GM18498 (cell line): ENCODE measurements around the gene IYD.
A peak's percentile ranks its signal among the peaks of the same experiment; 100 is the strongest.

ENCODE experiments used
- ATAC-seq: cut with Tn5 transposase; IDR thresholded peaks from one replicate; pipeline ENCODE4 v1.9.1; 2021; ENCODE audit warnings: mild to moderate bottlenecking, moderate library complexity; ENCODE audit not compliant: unreplicated experiment

IYD gene

GRCh38 chr6:150394053-150394898 lies 25.5 kb downstream of the IYD start:
- ATAC-seq: no peak

GRCh38 chr6:150394899-150395295 lies 26.1 kb downstream of the IYD start:
- ATAC-seq: no peak

GRCh38 chr6:150395388-150396009 lies 26.7 kb downstream of the IYD start:
- ATAC-seq: peak; percentile 72

- no peak for ATAC-seq
Observed at GRCh38 chr6:150403458-150404246, 34.8 kb downstream of the IYD start.

GRCh38 chr6:150406948-150407347 lies 38.1 kb downstream of the IYD start:
- ATAC-seq: no peak

GRCh38 chr6:150408842-150409241 lies 40.0 kb downstream of the IYD start:
- ATAC-seq: no peak

GRCh38 chr6:150409576-150410066 lies 40.8 kb downstream of the IYD start:
- no peak for ATAC-seq

- no peak for ATAC-seq
Observed at GRCh38 chr6:150410399-150410798, 41.6 kb downstream of the IYD start.

GRCh38 chr6:150410906-150411305 lies 42.1 kb downstream of the IYD start:
- no peak for ATAC-seq

GRCh38 chr6:150412221-150412620 lies 43.4 kb downstream of the IYD start:
- ATAC-seq: no peak

GRCh38 chr6:150413198-150413597 lies 44.4 kb downstream of the IYD start:
- ATAC-seq: no peak

GRCh38 chr6:150413781-150414281 lies 45.0 kb downstream of the IYD start:
- no peak for ATAC-seq

GRCh38 chr6:150416128-150416527 lies 47.3 kb downstream of the IYD start:
- no peak for ATAC-seq

- no peak for ATAC-seq
Observed at GRCh38 chr6:150417250-150417649, 48.4 kb downstream of the IYD start.

GRCh38 chr6:150417899-150418826 lies 49.4 kb downstream of the IYD start:
- ATAC-seq: peak; percentile 80

- peak; percentile 65 for ATAC-seq
Observed at GRCh38 chr6:150418827-150419594, 50.2 kb downstream of the IYD start.

GRCh38 chr6:150420428-150420827 lies 51.6 kb downstream of the IYD start:
- no peak for ATAC-seq

GRCh38 chr6:150420926-150421325 lies 52.1 kb downstream of the IYD start:
- no peak for ATAC-seq

- no peak for ATAC-seq
Observed at GRCh38 chr6:150425508-150425907, 56.7 kb downstream of the IYD start.
